DOHH2 (cell line): ENCODE data around the gene CYS1.

Source experiments
- H3F3A ChIP-seq: fragments of 200-600 bp; sonication (generic), shearing (Covaris generic); 2 replicates; pipeline ENCODE4 v1.6.0; 2016; ENCODE audit warnings: antibody characterized with exemption, mild to moderate bottlenecking; ENCODE audit not compliant: control insufficient read depth, insufficient read depth
- H3K27ac ChIP-seq: fragments of 200-600 bp; sonication (generic); 2 replicates; pipeline ENCODE4 v1.5.1; 2014; ENCODE audit warnings: low read depth, mild to moderate bottlenecking, low read length, moderate library complexity
- H3K27me3 ChIP-seq: fragments of 200-600 bp; sonication (generic); 2 replicates; pipeline ENCODE4 v1.6.1; 2014; ENCODE audit warnings: mild to moderate bottlenecking, low read length, mixed read lengths; ENCODE audit not compliant: control insufficient read depth
- H3K36me3 ChIP-seq: fragments of 200-600 bp; sonication (generic); 2 replicates; pipeline ENCODE4 v1.6.1; 2014; ENCODE audit warnings: mild to moderate bottlenecking, low read length, moderate library complexity, mixed read lengths; ENCODE audit not compliant: control insufficient read depth
- H3K4me1 ChIP-seq: fragments of 200-600 bp; sonication (generic); 2 replicates; pipeline ENCODE4 v1.6.1; 2014; ENCODE audit warnings: mild to moderate bottlenecking, low read length, mixed read lengths; ENCODE audit not compliant: control insufficient read depth
- H3K4me2 ChIP-seq: fragments of 200-600 bp; sonication (generic); 2 replicates; pipeline ENCODE4 v1.6.0; 2014; ENCODE audit warnings: mild to moderate bottlenecking, low read length, moderate library complexity
- H3K4me3 ChIP-seq: fragments of 200-600 bp; sonication (generic); 2 replicates; pipeline ENCODE4 v1.5.1; 2014; ENCODE audit warnings: mild to moderate bottlenecking, low read length, mixed read lengths
- H3K79me2 ChIP-seq: fragments of 200-600 bp; sonication (generic); 2 replicates; pipeline ENCODE4 v1.6.1; 2014; ENCODE audit warnings: mild to moderate bottlenecking, low read length, mixed read lengths; ENCODE audit not compliant: control insufficient read depth
- H3K9me2 ChIP-seq: fragments of 200-600 bp; sonication (generic); replicated peaks from 2 replicates; pipeline ENCODE4 v1.6.1; 2014; ENCODE audit warnings: mild to moderate bottlenecking, low read length, mixed read lengths; ENCODE audit not compliant: control insufficient read depth
- H3K9me3 ChIP-seq: fragments of 200-600 bp; sonication (generic); 2 replicates; pipeline ENCODE4 v1.6.1; 2014; ENCODE audit warnings: antibody characterized with exemption, low read length, mixed read lengths; ENCODE audit not compliant: control insufficient read depth, insufficient read depth
- H4K20me1 ChIP-seq: fragments of 200-600 bp; sonication (generic); 2 replicates; pipeline ENCODE4 v1.6.0; 2014; ENCODE audit warnings: low read depth, mild to moderate bottlenecking, antibody characterized with exemption, low read length, moderate library complexity; ENCODE audit not compliant: control insufficient read depth, insufficient read depth
- EZH2phosphoT487 ChIP-seq: fragments of 200-600 bp; sonication (generic); IDR thresholded peaks from 2 replicates; pipeline ENCODE4 v1.6.1; 2017; ENCODE audit warnings: borderline replicate concordance, mild to moderate bottlenecking, antibody characterized with exemption, low read length, moderate library complexity, mixed read lengths
- TF ChIP-seq, protein P1 (sequence below): fragments of 200-600 bp; sonication (generic); IDR thresholded peaks from one replicate; pipeline ENCODE4 v1.5.1; 2014; ENCODE audit warnings: antibody characterized with exemption, mild to moderate bottlenecking, low read depth, low read length; ENCODE audit not compliant: poor library complexity, severe bottlenecking

Gene CYS1

DNA sequence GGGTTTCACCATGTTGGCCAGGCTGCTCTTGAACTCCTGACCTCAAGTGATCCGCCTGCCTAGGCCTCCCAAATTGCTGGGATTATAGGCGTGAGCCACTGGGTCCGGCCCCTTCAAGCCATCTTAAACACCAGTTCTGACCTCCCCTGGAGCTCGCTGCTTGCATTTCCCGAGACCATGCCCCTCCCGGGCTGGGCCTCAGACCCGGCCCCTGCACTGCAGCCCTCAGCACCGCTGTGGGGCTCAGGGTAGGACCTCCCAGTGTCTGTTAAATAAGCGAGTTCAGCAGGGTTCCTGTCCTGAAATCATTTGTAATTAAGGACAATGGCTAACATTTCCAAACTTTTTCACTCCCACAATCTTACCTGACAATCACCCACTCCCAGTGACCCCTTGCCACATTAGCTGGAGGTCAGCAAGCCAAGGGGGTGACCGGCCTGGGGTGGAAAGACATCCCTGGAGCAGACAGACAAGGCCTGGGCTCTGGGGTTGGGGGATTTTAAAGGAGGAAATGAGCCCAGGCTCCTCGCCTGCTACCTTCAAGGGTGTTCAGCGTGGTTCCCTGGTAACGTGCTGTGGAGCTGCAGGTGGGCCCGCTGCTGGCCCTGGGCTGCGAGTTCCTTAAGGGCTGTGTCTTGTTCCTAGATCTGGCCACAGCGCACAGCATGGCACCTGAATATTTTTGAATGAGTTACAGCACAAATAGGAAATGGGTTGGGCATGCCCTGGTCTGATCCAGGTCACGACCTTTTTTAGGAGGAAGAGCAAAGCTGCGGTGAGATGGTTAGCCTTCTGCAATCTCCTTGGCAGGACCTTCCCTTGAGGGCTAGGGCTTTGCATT is 15.1 kb downstream of the CYS1 start:
- Histone ChIP-seq H3K27ac (no peak overlapping the region), H3F3A (no peaks in the 10 kb centered on the region), H3K4me2 (no peak overlapping the region), H3K36me3 (no peaks in the 10 kb centered on the region), H3K9me3 (no peaks in the 10 kb centered on the region), H4K20me1 (no peaks in the 10 kb centered on the region), H3K9me2 (no peaks in the 10 kb centered on the region), H3K27me3 (no peaks in the 10 kb centered on the region), H3K4me3 (no peak overlapping the region), H3K4me1 (no peaks in the 10 kb centered on the region), H3K79me2 (no peaks in the 10 kb centered on the region)
- TF ChIP-seq, protein P1, sequence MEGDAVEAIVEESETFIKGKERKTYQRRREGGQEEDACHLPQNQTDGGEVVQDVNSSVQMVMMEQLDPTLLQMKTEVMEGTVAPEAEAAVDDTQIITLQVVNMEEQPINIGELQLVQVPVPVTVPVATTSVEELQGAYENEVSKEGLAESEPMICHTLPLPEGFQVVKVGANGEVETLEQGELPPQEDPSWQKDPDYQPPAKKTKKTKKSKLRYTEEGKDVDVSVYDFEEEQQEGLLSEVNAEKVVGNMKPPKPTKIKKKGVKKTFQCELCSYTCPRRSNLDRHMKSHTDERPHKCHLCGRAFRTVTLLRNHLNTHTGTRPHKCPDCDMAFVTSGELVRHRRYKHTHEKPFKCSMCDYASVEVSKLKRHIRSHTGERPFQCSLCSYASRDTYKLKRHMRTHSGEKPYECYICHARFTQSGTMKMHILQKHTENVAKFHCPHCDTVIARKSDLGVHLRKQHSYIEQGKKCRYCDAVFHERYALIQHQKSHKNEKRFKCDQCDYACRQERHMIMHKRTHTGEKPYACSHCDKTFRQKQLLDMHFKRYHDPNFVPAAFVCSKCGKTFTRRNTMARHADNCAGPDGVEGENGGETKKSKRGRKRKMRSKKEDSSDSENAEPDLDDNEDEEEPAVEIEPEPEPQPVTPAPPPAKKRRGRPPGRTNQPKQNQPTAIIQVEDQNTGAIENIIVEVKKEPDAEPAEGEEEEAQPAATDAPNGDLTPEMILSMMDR = no peak
- no peak for TF ChIP-seq EZH2phosphoT487

DNA sequence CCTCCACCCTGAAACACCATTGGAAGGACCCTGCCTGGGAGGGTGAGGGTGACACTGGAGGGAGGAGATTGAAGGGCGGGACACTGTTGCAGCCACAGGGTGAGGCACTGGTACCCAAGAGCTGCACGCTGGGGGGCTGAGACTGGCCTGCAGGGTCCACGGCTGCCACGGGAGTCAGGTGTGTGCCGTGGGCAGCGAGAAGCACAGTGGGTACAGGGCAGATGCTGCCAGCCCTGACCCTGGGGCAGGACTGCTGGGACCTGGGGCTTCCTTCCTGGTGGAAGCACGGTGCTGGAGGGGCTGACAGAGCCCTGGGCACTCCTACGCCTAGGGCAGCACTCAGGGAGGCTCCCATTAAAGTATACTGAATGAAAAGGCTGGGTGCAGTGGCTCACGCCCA is 16.6 kb downstream of the CYS1 start:
- no peaks in the 10 kb centered on the region for H4K20me1 ChIP-seq
- no peaks in the 10 kb centered on the region for H3K27me3 ChIP-seq
- no peaks in the 10 kb centered on the region for H3K36me3 ChIP-seq
- TF ChIP-seq, protein P1 = no peak
- no peak for TF ChIP-seq EZH2phosphoT487
- H3K4me2 ChIP-seq = no peak overlapping the region
- H3F3A ChIP-seq = no peaks in the 10 kb centered on the region
- no peaks in the 10 kb centered on the region for H3K4me1 ChIP-seq
- no peaks in the 10 kb centered on the region for H3K9me2 ChIP-seq
- no peak overlapping the region for H3K27ac ChIP-seq
- H3K4me3 ChIP-seq = no peak overlapping the region
- no peaks in the 10 kb centered on the region for H3K79me2 ChIP-seq
- no peaks in the 10 kb centered on the region for H3K9me3 ChIP-seq

DNA sequence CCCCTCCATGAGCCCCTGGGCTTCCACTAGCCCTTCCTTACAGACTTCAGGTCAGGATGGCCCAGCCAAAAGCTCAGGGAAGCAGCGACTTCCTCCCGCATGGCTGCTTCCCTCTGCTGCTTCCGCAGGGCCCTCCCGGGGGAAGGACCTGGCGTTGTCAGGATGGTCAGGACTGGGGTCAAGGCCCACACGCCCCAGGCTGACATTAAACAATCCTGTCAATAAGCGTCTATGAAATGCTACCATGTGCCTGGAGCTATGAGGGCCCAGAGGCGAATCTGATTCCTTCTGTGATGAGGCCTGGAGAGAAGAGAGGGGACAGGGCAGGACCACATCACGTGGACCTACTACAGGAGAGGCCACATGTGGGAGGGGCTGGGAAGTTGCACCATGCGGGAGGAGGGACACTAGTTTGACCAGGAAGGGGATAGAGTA is 17.3 kb downstream of the CYS1 start:
- H3K27me3 ChIP-seq = no peaks in the 10 kb centered on the region
- H3K79me2 ChIP-seq = no peaks in the 10 kb centered on the region
- H4K20me1 ChIP-seq = no peaks in the 10 kb centered on the region
- TF ChIP-seq, protein P1 = no peak
- H3K36me3 ChIP-seq = no peaks in the 10 kb centered on the region
- H3K27ac ChIP-seq = no peak overlapping the region
- no peak overlapping the region for H3K4me3 ChIP-seq
- no peaks in the 10 kb centered on the region for H3K9me3 ChIP-seq
- H3K9me2 ChIP-seq = no peaks in the 10 kb centered on the region
- no peak overlapping the region for H3K4me2 ChIP-seq
- H3F3A ChIP-seq = no peaks in the 10 kb centered on the region
- H3K4me1 ChIP-seq = no peaks in the 10 kb centered on the region
